Spinal cord (tissue), 10 donors: ENCODE results near the gene PRR29. TPM values are rescaled to one million over a fixed set of nuclear protein-coding genes. Genes with fewer than 3 reads are reported as not detected.
A peak's percentile ranks its signal among the peaks of the same experiment; 100 is the strongest.

Source experiments
- DNase-seq, 6 donors: peaks; one replicate each; pipeline versions ENCODE4 v3.0.0 to v3.0.0-alpha.2; 2013 to 2015; ENCODE audit warnings: low spot score in 6 of 6, low read depth in 4 of 6
- H3K27ac ChIP-seq: one replicate; pipeline ENCODE4 v1.5.1; 2013; ENCODE audit warnings: low read depth, low read length, control low read depth
- H3K27me3 ChIP-seq: one replicate; pipeline ENCODE4 v1.6.1; 2013; ENCODE audit warnings: low read length; ENCODE audit not compliant: control insufficient read depth, insufficient read depth
- H3K36me3 ChIP-seq: one replicate; pipeline ENCODE4 v1.6.1; 2013; ENCODE audit warnings: low read length; ENCODE audit not compliant: control insufficient read depth, insufficient read depth
- H3K4me1 ChIP-seq: one replicate; pipeline ENCODE4 v1.6.1; 2013; ENCODE audit warnings: low read length; ENCODE audit not compliant: control insufficient read depth, insufficient read depth
- H3K4me3 ChIP-seq: one replicate; pipeline ENCODE4 v1.5.1; 2013; ENCODE audit warnings: low read depth, low read length, control low read depth
- H3K9me3 ChIP-seq: one replicate; pipeline ENCODE4 v1.6.1; 2013; ENCODE audit warnings: low read length; ENCODE audit not compliant: control insufficient read depth, insufficient read depth
- WGBS: methylation state at CpG from one replicate; pipeline ENCODE4 v1.1.5; 2013; ENCODE audit warnings: missing lambda C conversion rate; ENCODE audit not compliant: insufficient coverage; 5-methylcytosine and 5-hydroxymethylcytosine counted together
- polyA plus RNA-seq, 2 donors: library from polyadenylated mRNA; unstranded; fragments of 120-200 nt; gene quantifications; one replicate each; pipeline ENCODE4 v1.2.1, GENCODE V29; 2013; ENCODE audit not compliant: insufficient read length in 2 of 2
- total RNA-seq, 2 donors: library from RNA; depleted of rRNA in 1 of 2; stranded (reverse); fragments of 120-200 nt in 1 of 2; fragments of >200 nt in 1 of 2; gene quantifications; one replicate each; pipeline versions ENCODE4 v1.2.3 to v1.2.4, GENCODE V29; 2013 to 2014
- donor health status: healthy.

The PRR29 gene
- total and polyA plus RNA-seq, 4 donors, result 2.8 to 17.7 (median 12.9) TPM

GRCh38 chr17:63960006-63960405 is 38.1 kb upstream of the PRR29 start:
- WGBS, result 66% methylated on average over 8 of the region's 9 CpGs
- Histone ChIP-seq H3K4me3 (no peak overlapping the region), H3K4me1 (peaks cover 6% of the 10 kb centered on the region), H3K27me3 (peaks cover 8% of the 10 kb centered on the region), H3K36me3 (no peaks in the 10 kb centered on the region), H3K9me3 (no peaks in the 10 kb centered on the region), H3K27ac (no peak overlapping the region)
- DNase-seq, result no peak

- Histone ChIP-seq H3K4me3 (no peak overlapping the region), H3K4me1 (peaks cover 6% of the 10 kb centered on the region), H3K27ac (no peak overlapping the region), H3K9me3 (no peaks in the 10 kb centered on the region), H3K27me3 (peaks cover 8% of the 10 kb centered on the region), H3K36me3 (no peaks in the 10 kb centered on the region)
- 40% methylated on average over 6 of the region's 7 CpGs for WGBS
- no peak for DNase-seq
Measured at GRCh38 chr17:63960430-63960829, 37.7 kb upstream of the PRR29 start.

GRCh38 chr17:63961355-63962212 is 36.6 kb upstream of the PRR29 start:
- peak in 2 of 6 donors; percentile 15 to 42 for DNase-seq
- H3K4me3 ChIP-seq, result no peak overlapping the region

GRCh38 chr17:63962298-63962744 is 35.8 kb upstream of the PRR29 start:
- H3K27ac ChIP-seq, result no peak overlapping the region
- no peak for DNase-seq

More at GRCh38 chr17:63961355-63962212, 36.6 kb upstream of the PRR29 start:
- H3K9me3 ChIP-seq, result no peaks in the 10 kb centered on the region
- peaks cover 8% of the 10 kb centered on the region for H3K27me3 ChIP-seq
- 7% methylated on average over 35 of the region's 37 CpGs for WGBS
- H3K4me1 ChIP-seq, result peaks cover 6% of the 10 kb centered on the region
- no peak overlapping the region for H3K27ac ChIP-seq
- no peaks in the 10 kb centered on the region for H3K36me3 ChIP-seq

GRCh38 chr17:63963123-63963522 is 35.0 kb upstream of the PRR29 start:
- no CpG with 5 or more reads among the region's 4 CpGs for WGBS
- no peak overlapping the region for H3K4me3 ChIP-seq
- no peak for DNase-seq
- peaks cover 6% of the 10 kb centered on the region for H3K4me1 ChIP-seq
- H3K27me3 ChIP-seq, result peaks cover 8% of the 10 kb centered on the region
- H3K9me3 ChIP-seq, result no peaks in the 10 kb centered on the region
- no peaks in the 10 kb centered on the region for H3K36me3 ChIP-seq
- H3K27ac ChIP-seq, result no peak overlapping the region

More at GRCh38 chr17:63962298-63962744, 35.8 kb upstream of the PRR29 start:
- H3K4me1 ChIP-seq, result peaks cover 6% of the 10 kb centered on the region
- WGBS, result 7% methylated on average over 4 of the region's 10 CpGs
- H3K4me3 ChIP-seq, result no peak overlapping the region
- peaks cover 8% of the 10 kb centered on the region for H3K27me3 ChIP-seq
- H3K9me3 ChIP-seq, result no peaks in the 10 kb centered on the region
- H3K36me3 ChIP-seq, result no peaks in the 10 kb centered on the region

- no peaks in the 10 kb centered on the region for H3K36me3 ChIP-seq
- DNase-seq, result no peak
- WGBS, result 85% methylated on average over 11 of the region's 11 CpGs
- H3K4me1 ChIP-seq, result no peaks in the 10 kb centered on the region
- no peaks in the 10 kb centered on the region for H3K27me3 ChIP-seq
- H3K9me3 ChIP-seq, result no peaks in the 10 kb centered on the region
- no peak overlapping the region for H3K27ac ChIP-seq
- H3K4me3 ChIP-seq, result no peak overlapping the region
Measured at GRCh38 chr17:63966646-63967264, 31.4 kb upstream of the PRR29 start.

- Histone ChIP-seq H3K9me3 (no peaks in the 10 kb centered on the region), H3K27me3 (no peaks in the 10 kb centered on the region), H3K4me3 (no peak overlapping the region), H3K4me1 (no peaks in the 10 kb centered on the region), H3K27ac (no peak overlapping the region), H3K36me3 (no peaks in the 10 kb centered on the region)
- 91% methylated on average over 19 of the region's 19 CpGs for WGBS
- DNase-seq, result no peak
Measured at GRCh38 chr17:63967953-63968352, 30.2 kb upstream of the PRR29 start.

- H3K4me3 ChIP-seq, result no peak overlapping the region
- no peaks in the 10 kb centered on the region for H3K36me3 ChIP-seq
- WGBS, result 93% methylated on average over 3 of the region's 10 CpGs
Measured at GRCh38 chr17:63969278-63969677, 28.9 kb upstream of the PRR29 start.

GRCh38 chr17:63972796-63973195 is 25.4 kb upstream of the PRR29 start, which contains the start of gene SCN4A:
Gene SCN4A (minus strand): TSS chr17:63972918. CDS start chr17:63972841, 77 bp downstream.
- Histone ChIP-seq H3K36me3 (no peaks in the 10 kb centered on the region), H3K4me1 (peaks cover 2% of the 10 kb centered on the region), H3K27me3 (no peaks in the 10 kb centered on the region), H3K27ac (no peak within 1 kb of the TSS), H3K9me3 (no peaks in the 10 kb centered on the region), H3K4me3 (no peak within 1 kb of the TSS)
- DNase-seq, result no peak
- 97% methylated on average over 14 of the region's 14 CpGs for WGBS

More at GRCh38 chr17:63969278-63969677, 28.9 kb upstream of the PRR29 start:
- Histone ChIP-seq H3K27ac (no peak overlapping the region), H3K4me1 (no peaks in the 10 kb centered on the region), H3K27me3 (no peaks in the 10 kb centered on the region), H3K9me3 (no peaks in the 10 kb centered on the region)
- no peak for DNase-seq
